ENCODE results near the gene STAC2. TPM values are rescaled to one million over a fixed set of nuclear protein-coding genes. Genes with fewer than 3 reads are reported as not detected.
A peak's percentile ranks its signal among the peaks of the same experiment; 100 is the strongest.
"Not testable (repeated sequence)": the region's sequence is repeated elsewhere in the genome, so short reads cannot be mapped to it uniquely, and the experiment has no call there.

Gene STAC2
- total RNA-seq, 2 experiments from 2014 or later: 0.03 TPM; not detected in 1

DNA sequence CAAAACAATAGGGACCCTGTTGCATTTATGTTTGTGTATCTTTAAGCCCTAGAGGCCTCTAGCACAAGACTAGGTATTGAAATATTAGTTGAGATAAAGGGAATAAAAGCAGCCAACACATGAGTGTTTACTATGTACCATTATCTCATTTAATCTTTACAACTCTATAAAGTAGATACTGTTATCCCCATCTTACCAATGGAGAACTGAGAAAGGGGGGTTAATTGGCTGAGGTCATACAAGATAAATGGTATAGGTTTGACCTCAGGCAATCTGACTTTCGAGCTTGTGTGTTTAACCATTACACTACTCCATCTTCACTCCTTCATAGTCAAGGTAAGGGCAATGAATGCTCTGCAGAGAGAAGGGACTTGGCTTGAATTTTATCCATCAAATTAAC lies 26.3 kb upstream of the STAC2 start:
- DNase-seq (ENCODE audit: low spot score): no peak
- Histone ChIP-seq H3K9me3 (ENCODE audit: low read length) (no peaks in the 10 kb centered on the region), H3K79me2 (ENCODE audit: insufficient read depth, low read depth, low read length) (no peaks in the 10 kb centered on the region), H2AFZ (ENCODE audit: low read length) (no peak overlapping the region), H4K20me1 (ENCODE audit: insufficient read depth, low read length) (no peaks in the 10 kb centered on the region), H3K36me3 (ENCODE audit: insufficient read depth, low read length) (no peaks in the 10 kb centered on the region), H3K9me2 (ENCODE audit: insufficient read depth, low read length) (no peaks in the 10 kb centered on the region), H3K4me2 (ENCODE audit: low read length) (no peak overlapping the region), H3K4me3 (ENCODE audit: low read depth, low read length, poor library complexity, severe bottlenecking) (no peak overlapping the region), H3K27ac (ENCODE audit: low read depth, low read length, poor library complexity, severe bottlenecking) (no peak overlapping the region), H3K4me1 (ENCODE audit: insufficient read depth, low read length, poor library complexity, severe bottlenecking) (no peaks in the 10 kb centered on the region)
- intact Hi-C loops (cut with micrococcal nuclease; ENCODE audit: unreplicated experiment): no loop called here
- BruUV-seq (replicated peaks): no TSS peak
- TF ChIP-seq EZH2phosphoT487 (IDR thresholded peaks at IDR 0.05; ENCODE audit: borderline replicate concordance, low read depth, low read length) (no peak), CTCF (conservative IDR thresholded peaks at IDR 0.05; ENCODE audit: low read length) (no peak)
- POLR2A ChIA-PET: interaction anchor here (1.4 kb wide), 1 partner anchor 19 kb away, joined by 6 read pairs; no protein-coding TSS in a partner anchor
- CTCF ChIA-PET (ENCODE audit: unreplicated experiment): interaction anchor here (0.6 kb wide), 1 partner anchor 43 kb away, joined by 3 read pairs; no protein-coding TSS in a partner anchor

DNA sequence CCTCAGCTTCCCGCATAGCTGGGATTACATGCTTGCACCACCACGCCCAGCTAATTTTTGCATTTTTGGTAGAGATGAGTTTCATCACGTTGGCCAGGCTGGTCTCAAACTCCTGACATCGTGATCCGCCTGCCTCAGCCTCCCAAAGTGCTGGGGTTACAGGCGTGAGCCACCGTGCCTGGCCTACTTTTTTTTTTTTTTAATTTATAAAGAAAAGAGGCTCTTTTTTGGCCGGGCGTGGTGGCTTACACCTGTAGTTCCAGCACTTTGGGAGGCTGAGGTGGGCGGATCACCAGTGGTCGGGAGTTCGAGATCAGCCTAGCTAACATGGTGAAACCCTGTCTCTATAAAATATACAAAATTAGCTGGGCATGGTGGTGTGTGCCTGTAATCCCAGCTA lies 24.3 kb upstream of the STAC2 start:
- H3K27ac ChIP-seq (ENCODE audit: low read depth, low read length, poor library complexity, severe bottlenecking); H3K9me2 ChIP-seq (ENCODE audit: insufficient read depth, low read length); CTCF ChIA-PET (ENCODE audit: unreplicated experiment); H3K4me1 ChIP-seq (ENCODE audit: insufficient read depth, low read length, poor library complexity, severe bottlenecking); DNase-seq (ENCODE audit: low spot score); H3K79me2 ChIP-seq (ENCODE audit: insufficient read depth, low read depth, low read length); H3K4me2 ChIP-seq (ENCODE audit: low read length); H4K20me1 ChIP-seq (ENCODE audit: insufficient read depth, low read length); H3K36me3 ChIP-seq (ENCODE audit: insufficient read depth, low read length); H3K4me3 ChIP-seq (ENCODE audit: low read depth, low read length, poor library complexity, severe bottlenecking); H3K9me3 ChIP-seq (ENCODE audit: low read length); H2AFZ ChIP-seq (ENCODE audit: low read length); BruUV-seq (replicated peaks); intact Hi-C loops (cut with micrococcal nuclease; ENCODE audit: unreplicated experiment): not testable (repeated sequence)
- POLR2A ChIA-PET: interaction anchor here (0.7 kb wide), 1 partner anchor 52 kb away, joined by 3 read pairs; no protein-coding TSS in a partner anchor

DNA sequence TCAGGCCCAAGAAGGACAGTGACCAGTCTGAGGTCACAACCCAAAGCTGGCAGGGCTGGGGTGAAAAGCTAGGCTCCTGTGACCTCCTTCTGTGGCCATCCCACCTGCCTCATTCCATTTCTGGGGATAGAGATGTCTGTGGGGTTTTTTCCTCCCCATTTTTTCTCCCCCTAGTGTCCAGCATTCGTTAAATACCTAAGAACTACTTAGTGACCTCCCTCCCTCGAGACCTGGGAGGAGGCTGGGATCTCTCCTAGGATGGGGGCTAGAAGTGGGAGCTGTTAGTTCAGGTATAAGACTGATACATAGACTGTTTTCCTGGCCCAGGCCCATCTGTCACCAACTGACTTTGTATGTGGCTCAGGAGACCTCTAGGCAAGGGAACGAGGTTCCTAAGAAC lies 20.5 kb upstream of the STAC2 start:
- no TSS peak for BruUV-seq (replicated peaks)
- H3K4me2 ChIP-seq (ENCODE audit: low read length): no peak overlapping the region
- TF ChIP-seq EZH2phosphoT487 (IDR thresholded peaks at IDR 0.05; ENCODE audit: borderline replicate concordance, low read depth, low read length) (no peak), CTCF (conservative IDR thresholded peaks at IDR 0.05; ENCODE audit: low read length) (peak; percentile 28; the same call in 1 of the 2 replicates)
- no peak overlapping the region for H3K27ac ChIP-seq (ENCODE audit: low read depth, low read length, poor library complexity, severe bottlenecking)
- H3K79me2 ChIP-seq (ENCODE audit: insufficient read depth, low read depth, low read length): no peaks in the 10 kb centered on the region
- CTCF ChIA-PET (ENCODE audit: unreplicated experiment): no interaction called here
- no peaks in the 10 kb centered on the region for H3K36me3 ChIP-seq (ENCODE audit: insufficient read depth, low read length)
- no peaks in the 10 kb centered on the region for H4K20me1 ChIP-seq (ENCODE audit: insufficient read depth, low read length)
- H3K9me3 ChIP-seq (ENCODE audit: low read length): no peaks in the 10 kb centered on the region
- DNase-seq (ENCODE audit: low spot score): no peak
- H3K4me1 ChIP-seq (ENCODE audit: insufficient read depth, low read length, poor library complexity, severe bottlenecking): peaks cover 39% of the 10 kb centered on the region
- H3K9me2 ChIP-seq (ENCODE audit: insufficient read depth, low read length): no peaks in the 10 kb centered on the region
- intact Hi-C loops (cut with micrococcal nuclease; ENCODE audit: unreplicated experiment): no loop called here
- no peak overlapping the region for H3K4me3 ChIP-seq (ENCODE audit: low read depth, low read length, poor library complexity, severe bottlenecking)
- no peak overlapping the region for H2AFZ ChIP-seq (ENCODE audit: low read length)
- POLR2A ChIA-PET: no interaction called here

All from OCI-LY7 (cell line).